CD4-positive, alpha-beta T cell treated with Interferon gamma for 1 hour (primary cell): Measurements from ENCODE around the gene PCDHA4.

Experiments
- DNase-seq: peaks from one replicate; pipeline ENCODE4 v3.0.0-alpha.2; 2020

PCDHA4 gene

DNA sequence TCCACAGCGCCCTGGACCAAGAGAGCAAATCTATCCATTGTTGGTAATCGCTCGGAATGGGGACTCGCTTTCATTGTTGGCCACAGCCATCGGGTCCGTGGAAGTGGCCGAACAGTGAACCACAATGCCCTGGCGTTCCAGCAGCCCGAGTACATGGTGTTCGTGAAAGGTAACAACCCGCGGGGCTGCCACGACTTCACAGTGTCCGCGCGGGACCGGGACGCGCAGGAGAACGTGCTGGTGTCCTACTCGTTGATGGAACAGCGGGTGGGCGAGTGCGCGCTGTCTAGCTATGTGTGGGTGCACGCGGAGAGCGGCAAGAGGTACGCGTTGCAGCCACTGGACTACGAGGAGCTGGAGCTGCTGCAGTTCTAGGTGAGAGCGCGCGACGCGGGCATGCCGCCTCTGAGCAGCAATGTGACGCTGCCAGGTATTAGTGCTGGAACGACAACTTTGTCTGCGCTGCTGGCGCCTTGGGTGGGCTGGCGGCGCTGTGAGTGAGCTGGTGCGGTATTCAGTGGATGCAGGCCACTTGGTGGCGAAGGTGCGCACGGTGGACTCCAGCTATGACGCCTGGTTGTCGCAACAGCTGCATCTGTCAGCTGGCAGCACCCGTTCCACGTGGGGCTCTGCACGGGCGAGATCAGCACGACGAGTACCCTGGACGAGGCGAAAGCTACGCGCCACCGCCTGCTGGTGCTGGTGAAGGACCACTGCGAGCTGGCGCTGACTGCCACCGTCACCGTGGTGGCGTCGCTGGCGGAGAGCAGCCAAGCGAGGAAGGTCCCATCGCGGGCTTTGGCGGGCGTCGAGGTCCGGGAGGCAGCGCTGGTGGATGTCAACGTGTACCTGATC is 55.8 kb downstream of the PCDHA4 start:
- DNase-seq, result no peak
